ENCODE data around the gene UBTFL1. TPM values are rescaled to one million over a fixed set of nuclear protein-coding genes. Genes with fewer than 3 reads are reported as not detected.
A peak's percentile ranks its signal among the peaks of the same experiment; 100 is the strongest.
"Not testable (repeated sequence)": the region's sequence is repeated elsewhere in the genome, so short reads cannot be mapped to it uniquely, and the experiment has no call there.

UBTFL1 gene, protein sequence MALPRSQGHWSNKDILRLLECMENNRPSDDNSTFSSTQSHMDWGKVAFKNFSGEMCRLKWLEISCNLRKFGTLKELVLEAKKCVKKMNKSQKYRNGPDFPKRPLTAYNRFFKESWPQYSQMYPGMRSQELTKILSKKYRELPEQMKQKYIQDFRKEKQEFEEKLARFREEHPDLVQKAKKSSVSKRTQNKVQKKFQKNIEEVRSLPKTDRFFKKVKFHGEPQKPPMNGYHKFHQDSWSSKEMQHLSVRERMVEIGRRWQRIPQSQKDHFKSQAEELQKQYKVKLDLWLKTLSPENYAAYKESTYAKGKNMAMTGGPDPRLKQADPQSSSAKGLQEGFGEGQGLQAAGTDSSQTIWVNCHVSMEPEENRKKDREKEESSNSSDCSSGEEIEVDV
- not detected for total RNA-seq

DNA sequence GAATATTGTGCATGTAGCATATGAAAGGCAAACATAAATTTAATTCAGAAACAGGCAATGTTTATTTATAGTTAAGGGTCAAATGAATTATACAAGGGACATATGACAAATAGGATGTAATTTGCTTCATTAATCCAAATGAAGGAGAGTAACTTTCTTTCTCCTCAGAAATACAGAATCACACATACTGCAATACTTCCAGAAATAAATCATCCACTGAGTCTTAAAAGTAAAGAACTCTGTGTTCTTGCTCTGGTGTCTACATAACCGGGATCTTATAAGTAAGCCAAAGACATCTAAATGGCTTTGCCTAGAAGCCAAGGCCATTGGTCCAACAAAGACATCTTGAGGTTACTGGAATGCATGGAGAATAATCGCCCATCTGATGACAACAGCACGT lies at the start of gene UBTFL1:
Gene UBTFL1, plus strand, starts transcription at position 301 of the 400 bp plus-strand sequence. Its CDS starts 0 bp downstream, at position 301.
- not testable (repeated sequence) for H3K27me3 ChIP-seq; H3K9me3 ChIP-seq; DNase-seq (ENCODE audit: low spot score); H3K4me3 ChIP-seq; H3K27ac ChIP-seq; H3K36me3 ChIP-seq; H3K4me1 ChIP-seq

DNA sequence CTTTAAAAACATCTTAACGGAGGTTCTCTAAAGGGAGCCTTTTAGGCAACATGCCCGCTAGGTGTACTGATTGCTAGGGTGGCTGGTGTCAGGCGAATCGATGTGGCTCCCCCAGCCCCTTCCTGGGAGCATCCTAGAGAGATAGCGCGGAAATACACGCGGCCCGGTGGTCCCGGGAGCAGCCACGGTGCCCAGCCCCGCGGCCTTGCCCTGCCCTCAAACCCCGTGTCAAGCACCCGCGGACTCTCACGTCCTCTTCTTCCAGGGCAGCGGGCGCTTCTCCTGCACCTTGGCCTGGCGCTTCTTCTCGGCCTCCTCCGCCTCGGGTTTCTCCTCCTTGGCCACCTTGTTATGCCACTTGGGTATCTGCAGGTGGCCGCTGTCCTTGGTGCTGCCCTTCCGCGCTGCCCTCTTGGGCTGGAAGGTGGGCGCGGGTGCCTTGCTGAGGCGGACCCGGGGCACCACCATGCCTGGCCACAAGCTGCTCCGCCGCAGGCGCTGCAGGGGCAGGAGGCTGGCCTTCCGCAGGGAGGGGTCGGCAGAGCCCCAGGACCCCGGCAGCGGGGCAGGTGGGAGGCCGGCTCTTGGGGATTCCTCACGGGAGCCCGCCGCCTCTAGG lies 34.0 kb upstream of the UBTFL1 start:
- H3K4me3 ChIP-seq; DNase-seq (ENCODE audit: low spot score); H3K36me3 ChIP-seq; H3K9me3 ChIP-seq; H3K27ac ChIP-seq; H3K4me1 ChIP-seq; H3K27me3 ChIP-seq: not testable (repeated sequence)

DNA sequence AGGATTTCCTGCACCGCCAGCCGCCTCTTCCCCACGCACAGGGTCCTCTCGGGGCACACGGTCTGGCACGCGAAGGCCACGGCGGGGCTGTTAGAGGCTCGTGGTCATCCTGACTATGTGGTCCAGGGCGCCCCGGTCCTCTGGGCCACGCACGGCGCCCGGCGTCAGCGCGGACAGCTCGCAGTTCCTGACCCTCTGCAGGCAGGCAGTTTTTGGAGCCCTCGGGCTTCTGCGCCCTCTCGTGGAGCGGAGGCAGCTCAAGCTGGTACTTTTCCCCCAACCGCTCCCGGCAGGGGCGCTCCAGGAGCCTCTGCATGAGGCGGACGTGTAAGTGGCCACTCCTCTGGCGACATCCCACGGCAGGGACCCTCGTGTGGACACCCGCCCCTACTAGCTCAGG lies 33.4 kb upstream of the UBTFL1 start:
- DNase-seq (ENCODE audit: low spot score); H3K27ac ChIP-seq; H3K27me3 ChIP-seq; H3K4me1 ChIP-seq; H3K36me3 ChIP-seq; H3K4me3 ChIP-seq; H3K9me3 ChIP-seq: not testable (repeated sequence)

DNA sequence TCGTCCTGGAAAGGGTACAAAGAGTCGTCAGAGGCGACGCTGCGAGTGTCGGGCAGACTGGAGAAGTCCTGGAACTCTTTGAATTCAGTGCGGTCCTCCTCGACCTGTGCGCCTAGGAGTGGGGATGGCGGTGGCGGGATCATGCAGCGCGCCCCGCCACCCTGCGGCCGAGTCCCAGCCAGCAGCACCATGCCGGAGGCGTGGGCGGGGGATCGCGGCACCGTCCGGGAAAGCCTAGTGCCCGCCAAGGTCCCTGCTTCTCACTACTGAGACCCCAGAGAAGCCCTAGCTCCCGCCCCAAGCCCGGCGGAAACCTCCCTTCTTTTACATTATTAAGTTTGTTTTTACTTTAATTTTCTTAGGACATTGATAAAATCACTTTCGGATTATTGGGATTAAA lies 32.2 kb upstream of the UBTFL1 start:
- DNase-seq (ENCODE audit: low spot score); H3K36me3 ChIP-seq; H3K4me1 ChIP-seq; H3K9me3 ChIP-seq; H3K4me3 ChIP-seq; H3K27me3 ChIP-seq; H3K27ac ChIP-seq: not testable (repeated sequence)

DNA sequence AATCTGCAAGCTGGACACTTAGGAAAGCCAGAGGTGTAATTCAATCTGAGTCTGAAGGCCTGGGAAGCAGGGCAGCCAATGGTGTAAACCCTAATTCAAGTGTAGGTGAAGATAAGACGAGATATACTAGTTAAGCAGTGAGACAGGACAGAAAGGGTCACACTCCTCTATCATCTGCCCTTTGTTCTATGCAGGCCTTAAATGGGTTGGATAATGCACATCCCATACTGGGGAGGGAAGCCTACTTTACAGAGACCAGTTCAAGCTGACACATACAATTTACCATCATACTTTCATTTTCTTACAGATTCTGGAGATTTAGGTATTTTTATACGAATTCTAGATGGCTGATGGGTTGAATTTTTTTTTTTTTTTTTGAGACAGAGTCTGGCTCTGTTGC lies 3.0 kb downstream of the UBTFL1 start:
- H3K9me3 ChIP-seq; H3K4me1 ChIP-seq; H3K36me3 ChIP-seq; H3K27ac ChIP-seq; DNase-seq (ENCODE audit: low spot score); H3K4me3 ChIP-seq; H3K27me3 ChIP-seq: not testable (repeated sequence)

DNA sequence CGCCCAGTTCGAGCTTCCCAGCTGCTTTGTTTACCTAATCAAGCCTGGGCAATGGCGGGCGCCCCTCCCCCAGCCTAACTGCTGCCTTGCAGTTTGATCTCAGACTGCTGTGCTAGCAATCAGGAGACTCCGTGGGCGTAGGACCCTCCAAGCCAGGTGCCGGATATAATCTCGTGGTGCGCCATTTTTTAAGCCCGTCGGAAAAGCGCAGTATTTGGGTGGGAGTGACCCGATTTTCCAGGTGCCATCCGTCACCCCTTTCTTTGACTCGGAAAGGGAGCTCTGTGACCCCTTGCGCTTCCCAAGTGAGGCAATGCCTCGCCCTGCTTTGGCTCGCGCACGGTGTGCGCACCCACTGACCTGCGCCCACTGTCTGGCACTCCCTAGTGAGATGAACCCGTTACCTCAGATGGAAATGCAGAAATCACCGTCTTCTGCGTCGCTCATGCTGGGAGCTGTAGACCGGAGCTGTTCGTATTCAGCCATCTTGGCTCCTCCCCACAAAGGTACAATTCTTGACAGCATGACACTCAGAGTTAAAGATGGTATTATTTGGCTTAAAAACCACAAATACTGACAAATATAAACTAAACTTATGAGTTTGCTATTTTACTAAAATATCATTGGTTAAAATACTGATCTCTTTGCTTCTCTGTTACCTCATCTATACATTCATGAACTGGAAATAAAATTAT lies 9.6 kb downstream of the UBTFL1 start:
- not testable (repeated sequence) for H3K36me3 ChIP-seq; DNase-seq (ENCODE audit: low spot score); H3K27ac ChIP-seq; H3K4me3 ChIP-seq; H3K27me3 ChIP-seq; H3K9me3 ChIP-seq; H3K4me1 ChIP-seq

DNA sequence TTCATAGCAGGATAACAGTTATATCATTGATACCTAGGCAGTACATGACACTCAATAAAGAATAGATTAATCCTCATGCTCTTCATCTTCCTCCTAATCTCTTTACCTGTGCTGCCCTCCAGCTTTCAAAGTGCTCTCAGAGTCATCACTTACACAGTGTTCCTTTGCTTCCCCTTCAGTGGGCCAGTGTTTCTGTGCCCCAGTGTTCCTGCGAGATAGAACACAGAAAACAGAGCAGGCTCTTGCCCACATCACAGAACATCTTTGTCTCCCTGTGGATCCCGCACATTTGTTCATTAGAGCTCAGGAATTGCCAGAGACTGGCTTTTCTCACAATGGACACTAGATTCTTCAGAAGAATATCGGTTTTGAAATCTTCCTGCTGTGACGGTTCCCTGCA lies 12.5 kb downstream of the UBTFL1 start:
- not testable (repeated sequence) for H3K27ac ChIP-seq; H3K36me3 ChIP-seq; H3K9me3 ChIP-seq; H3K4me3 ChIP-seq; H3K4me1 ChIP-seq; DNase-seq (ENCODE audit: low spot score); H3K27me3 ChIP-seq

DNA sequence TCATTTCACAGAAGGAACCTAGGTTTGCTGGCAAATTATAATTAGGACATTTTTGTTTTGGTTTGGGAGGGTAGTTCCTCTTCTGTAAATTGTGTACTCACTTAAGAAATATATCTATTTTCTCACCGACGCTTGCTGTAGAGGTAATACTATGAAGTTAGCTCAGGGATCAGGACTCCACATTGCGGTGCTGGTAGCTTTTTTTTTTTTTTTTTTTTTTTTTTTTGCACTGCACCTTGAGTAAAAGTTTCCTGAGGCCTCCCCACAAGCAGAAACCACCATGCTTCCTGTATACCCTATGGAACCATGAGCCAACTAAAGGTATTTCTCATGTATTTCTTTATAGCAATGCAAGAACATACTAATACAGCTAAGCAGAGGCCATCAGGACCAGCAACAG lies 14.7 kb downstream of the UBTFL1 start:
- H3K9me3 ChIP-seq = peaks cover 0 to 1% of the 10 kb centered on the region in 2 donors
- H3K27me3 ChIP-seq = no peaks in the 10 kb centered on the region
- DNase-seq (ENCODE audit: low spot score) = no peak
- no peaks in the 10 kb centered on the region for H3K36me3 ChIP-seq
- no peak overlapping the region for H3K4me3 ChIP-seq
- H3K27ac ChIP-seq = no peak overlapping the region
- TF ChIP-seq, protein P1, sequence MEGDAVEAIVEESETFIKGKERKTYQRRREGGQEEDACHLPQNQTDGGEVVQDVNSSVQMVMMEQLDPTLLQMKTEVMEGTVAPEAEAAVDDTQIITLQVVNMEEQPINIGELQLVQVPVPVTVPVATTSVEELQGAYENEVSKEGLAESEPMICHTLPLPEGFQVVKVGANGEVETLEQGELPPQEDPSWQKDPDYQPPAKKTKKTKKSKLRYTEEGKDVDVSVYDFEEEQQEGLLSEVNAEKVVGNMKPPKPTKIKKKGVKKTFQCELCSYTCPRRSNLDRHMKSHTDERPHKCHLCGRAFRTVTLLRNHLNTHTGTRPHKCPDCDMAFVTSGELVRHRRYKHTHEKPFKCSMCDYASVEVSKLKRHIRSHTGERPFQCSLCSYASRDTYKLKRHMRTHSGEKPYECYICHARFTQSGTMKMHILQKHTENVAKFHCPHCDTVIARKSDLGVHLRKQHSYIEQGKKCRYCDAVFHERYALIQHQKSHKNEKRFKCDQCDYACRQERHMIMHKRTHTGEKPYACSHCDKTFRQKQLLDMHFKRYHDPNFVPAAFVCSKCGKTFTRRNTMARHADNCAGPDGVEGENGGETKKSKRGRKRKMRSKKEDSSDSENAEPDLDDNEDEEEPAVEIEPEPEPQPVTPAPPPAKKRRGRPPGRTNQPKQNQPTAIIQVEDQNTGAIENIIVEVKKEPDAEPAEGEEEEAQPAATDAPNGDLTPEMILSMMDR (IDR thresholded peaks at IDR 0.05) = no peak
- no peaks in the 10 kb centered on the region for H3K4me1 ChIP-seq

DNA sequence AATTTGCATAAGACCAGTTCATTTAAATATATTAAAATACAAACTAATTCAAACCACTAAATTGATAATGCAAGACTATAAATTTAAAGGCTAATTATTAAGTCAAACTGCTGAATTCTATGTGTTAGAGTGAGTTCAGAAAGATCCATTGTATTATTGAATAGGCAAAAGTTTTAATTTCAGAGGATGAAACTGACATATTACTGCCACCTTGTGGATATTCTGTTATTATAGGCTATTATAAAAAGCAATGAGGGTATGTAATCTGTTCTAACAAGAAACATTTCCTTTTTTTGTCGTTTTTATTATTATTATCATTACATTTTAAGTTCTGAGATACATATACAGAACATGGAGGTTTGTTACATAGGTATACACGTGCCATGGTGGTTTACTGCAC lies 27.8 kb downstream of the UBTFL1 start:
- no peak overlapping the region for H3K27ac ChIP-seq
- TF ChIP-seq, protein P1 (IDR thresholded peaks at IDR 0.05) = peak in 1 of 2 donors; percentile 53
- H3K36me3 ChIP-seq = no peaks in the 10 kb centered on the region
- no peak overlapping the region for H3K4me3 ChIP-seq
- no peaks in the 10 kb centered on the region for H3K27me3 ChIP-seq
- no peak for DNase-seq (ENCODE audit: low spot score)
- no peaks in the 10 kb centered on the region for H3K4me1 ChIP-seq
- H3K9me3 ChIP-seq = no peaks in the 10 kb centered on the region
